ENCODE data around the gene SAMD10. TPM values are rescaled to one million over a fixed set of nuclear protein-coding genes. Genes with fewer than 3 reads are reported as not detected.

SAMD10 gene
- total RNA-seq, 1 experiment from 2014 or later: 8.8 TPM

- no peaks in the 10 kb centered on the region for H3K9me3 ChIP-seq (ENCODE audit: control insufficient read depth, insufficient read depth, low read depth, low read length)
- peak overlapping the region; percentile 65 for H3K27ac ChIP-seq (ENCODE audit: low read length)
- H3K27me3 ChIP-seq (ENCODE audit: control insufficient read depth, insufficient read depth, low read length): no peaks in the 10 kb centered on the region
- intact Hi-C loops (cut with micrococcal nuclease; ENCODE audit: unreplicated experiment): no loop called here
- H3K36me3 ChIP-seq (ENCODE audit: control insufficient read depth, insufficient read depth, low read length): peaks cover 3% of the 10 kb centered on the region; the same call in 1 of the 2 replicates
- ChIA-PET POLR2A (interaction anchor here (0.5 kb wide), 1 partner anchor 189 kb away, joined by 3 read pairs; no protein-coding TSS in a partner anchor), CTCF (no interaction called here)
- peaks cover 67% of the 10 kb centered on the region for H3K4me1 ChIP-seq (ENCODE audit: control insufficient read depth, insufficient read depth, low read length)
- no peak overlapping the region for H3K4me3 ChIP-seq (ENCODE audit: low read depth in 2 of 2, low read length in 2 of 2)
- in situ Hi-C loops (cut with HindIII; ENCODE audit: low pct_unique_long_range_greater_than_20kb, low sequenced_read_pairs): no loop called here
- DNase-seq (ENCODE audit: low read depth, low spot score) (no peak), ATAC-seq (no peak)
- TF ChIP-seq REST (IDR thresholded peaks at IDR 0.05; ENCODE audit: insufficient read depth in 1 of 2, low read depth in 2 of 2, low read length in 1 of 2): no peak
- no peak for TF ChIP-seq POLR2AphosphoS5 (IDR thresholded peaks at IDR 0.05; ENCODE audit: low read depth, low read length)
- no peak for TF ChIP-seq SIN3A (IDR thresholded peaks at IDR 0.05; ENCODE audit: borderline replicate concordance, insufficient read depth, low read depth, low read length)
- no peak for TF ChIP-seq TCF7L2 (IDR thresholded peaks at IDR 0.05; ENCODE audit: low read depth, low read length)
- no peak for TF ChIP-seq CTCF (IDR thresholded peaks at IDR 0.05)
- no TSS peak for BruUV-seq (replicated peaks)
Observed at GRCh38 chr20:63952210-63952535, 27.3 kb downstream of the SAMD10 start.

- CTCF ChIA-PET: no interaction called here
- no peaks in the 10 kb centered on the region for H3K27me3 ChIP-seq (ENCODE audit: control insufficient read depth, insufficient read depth, low read length)
- POLR2A ChIA-PET: interaction anchor here (0.5 to 0.9 kb wide), 2 partner anchors 29 to 189 kb away, joined by 3 read pairs; partner anchors contain the start of gene PRPF6
- peaks cover 3% of the 10 kb centered on the region; the same call in 1 of the 2 replicates for H3K36me3 ChIP-seq (ENCODE audit: control insufficient read depth, insufficient read depth, low read length)
- no peak overlapping the region for H3K4me3 ChIP-seq (ENCODE audit: low read depth in 2 of 2, low read length in 2 of 2)
- BruUV-seq (replicated peaks): no TSS peak
- peaks cover 69% of the 10 kb centered on the region for H3K4me1 ChIP-seq (ENCODE audit: control insufficient read depth, insufficient read depth, low read length)
- ATAC-seq (no peak), DNase-seq (ENCODE audit: low read depth, low spot score) (no peak)
- H3K27ac ChIP-seq (ENCODE audit: low read length): peak overlapping the region; percentile 77
- TF ChIP-seq CTCF (IDR thresholded peaks at IDR 0.05) (no peak), REST (IDR thresholded peaks at IDR 0.05; ENCODE audit: insufficient read depth in 1 of 2, low read depth in 2 of 2, low read length in 1 of 2) (no peak), POLR2AphosphoS5 (IDR thresholded peaks at IDR 0.05; ENCODE audit: low read depth, low read length) (no peak), SIN3A (IDR thresholded peaks at IDR 0.05; ENCODE audit: borderline replicate concordance, insufficient read depth, low read depth, low read length) (no peak), TCF7L2 (IDR thresholded peaks at IDR 0.05; ENCODE audit: low read depth, low read length) (no peak)
- H3K9me3 ChIP-seq (ENCODE audit: control insufficient read depth, insufficient read depth, low read depth, low read length): no peaks in the 10 kb centered on the region
- intact Hi-C loops (cut with micrococcal nuclease; ENCODE audit: unreplicated experiment): no loop called here
- in situ Hi-C loops (cut with HindIII; ENCODE audit: low pct_unique_long_range_greater_than_20kb, low sequenced_read_pairs): no loop called here
Observed at GRCh38 chr20:63951398-63952209, 27.8 kb downstream of the SAMD10 start.
